ENCODE data around the gene NEK2. TPM values are rescaled to one million over a fixed set of nuclear protein-coding genes. Genes with fewer than 3 reads are reported as not detected.
"Not testable (repeated sequence)": the region's sequence is repeated elsewhere in the genome, so short reads cannot be mapped to it uniquely, and the experiment has no call there.

NEK2 gene
- polyA plus RNA-seq, 3 donors: 19.2 to 22.3 (median 19.3) TPM

GRCh38 chr1:211653293-211653692 is 22.1 kb downstream of the NEK2 start:
- DNase-seq (ENCODE audit: low read depth in 3 of 3, low spot score in 2 of 3): no peak

- DNase-seq (ENCODE audit: low read depth in 3 of 3, low spot score in 2 of 3): no peak
These were observed 23.1 kb downstream of the NEK2 start for GRCh38 chr1:211652371-211652770.

- DNase-seq (ENCODE audit: low read depth in 3 of 3, low spot score in 2 of 3): no peak
These were observed 24.5 kb downstream of the NEK2 start for GRCh38 chr1:211650904-211651303.

- no peak for DNase-seq (ENCODE audit: low read depth in 3 of 3, low spot score in 2 of 3)
These were observed 26.2 kb downstream of the NEK2 start for GRCh38 chr1:211648980-211649934.

- no peak for DNase-seq (ENCODE audit: low read depth in 3 of 3, low spot score in 2 of 3)
These were observed 27.1 kb downstream of the NEK2 start for GRCh38 chr1:211648336-211648735.

GRCh38 chr1:211647711-211648121 is 27.7 kb downstream of the NEK2 start:
- no peak for DNase-seq (ENCODE audit: low read depth in 3 of 3, low spot score in 2 of 3)

DNA sequence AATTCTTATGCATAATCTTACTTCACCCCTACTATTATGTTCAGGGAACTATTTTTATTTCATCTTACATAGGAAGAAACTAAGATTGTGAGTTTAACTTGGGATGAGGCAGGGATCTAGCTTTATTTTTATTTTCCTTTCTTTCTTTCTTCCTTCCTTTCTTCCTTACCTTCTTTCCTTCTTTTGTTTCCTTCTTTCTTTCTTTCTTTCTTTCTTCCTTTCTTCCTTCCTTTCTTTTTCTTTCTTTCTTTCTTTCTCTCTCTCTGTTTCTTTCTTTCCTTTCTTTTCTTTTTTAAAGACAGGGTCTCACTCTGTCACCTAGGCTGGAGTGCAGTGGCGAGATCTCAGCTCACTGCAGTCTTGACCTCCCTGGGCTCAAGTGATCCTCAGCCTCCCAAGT is 28.9 kb downstream of the NEK2 start:
- DNase-seq (ENCODE audit: low read depth in 3 of 3, low spot score in 2 of 3): no peak

GRCh38 chr1:211645601-211646000 is 29.8 kb downstream of the NEK2 start:
- not testable (repeated sequence) for DNase-seq (ENCODE audit: low read depth in 3 of 3, low spot score in 2 of 3)

- DNase-seq (ENCODE audit: low read depth in 3 of 3, low spot score in 2 of 3): no peak
These were observed 30.8 kb downstream of the NEK2 start for GRCh38 chr1:211644653-211645052.

DNA sequence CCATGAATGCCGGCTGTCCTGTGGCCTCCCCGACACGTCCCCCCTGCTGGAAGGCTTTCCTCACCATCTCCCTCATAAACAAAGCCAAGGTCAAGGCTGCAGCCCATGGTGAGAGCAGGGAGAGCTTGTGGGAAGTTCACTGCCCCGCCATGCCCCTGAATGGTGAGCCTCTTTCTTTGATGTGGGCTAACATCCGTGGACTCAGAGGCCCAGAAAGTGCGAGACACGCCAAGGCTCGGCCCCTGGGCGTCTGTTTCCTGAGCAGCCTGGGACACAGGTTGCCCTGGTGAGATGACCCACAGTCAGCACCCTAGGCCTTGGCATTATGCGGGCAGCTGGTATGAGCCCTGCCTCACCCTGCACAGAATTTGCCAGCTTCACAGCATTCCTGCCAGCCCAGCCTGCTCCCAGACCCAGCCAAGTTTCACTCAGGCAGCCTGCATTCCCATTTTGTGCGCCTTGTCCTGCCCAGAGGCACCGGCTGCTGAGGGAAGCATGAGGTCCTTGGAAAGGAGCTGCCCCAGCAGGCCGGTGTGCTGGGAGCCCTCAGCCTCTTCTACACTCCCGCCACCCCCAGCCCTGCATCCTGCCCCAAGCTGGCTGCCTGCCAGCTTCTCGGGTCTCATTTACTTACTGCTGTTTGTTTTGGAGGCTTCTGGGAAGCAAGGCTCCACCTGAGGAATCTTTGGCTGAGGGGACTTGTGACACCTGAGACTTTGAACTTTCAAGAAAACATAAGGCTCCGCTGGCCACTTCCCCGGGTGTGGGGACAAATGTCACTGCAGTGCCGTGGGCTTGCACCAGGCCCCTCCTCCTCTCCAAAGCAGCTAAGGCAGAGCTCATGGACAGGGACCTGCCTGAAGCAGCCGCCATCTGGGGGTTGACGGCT is 31.9 kb downstream of the NEK2 start:
- peak in 2 of 3 donors; percentile 42 to 69 for DNase-seq (ENCODE audit: low read depth in 3 of 3, low spot score in 2 of 3)

GRCh38 chr1:211642870-211643269 is 32.6 kb downstream of the NEK2 start:
- no peak for DNase-seq (ENCODE audit: low read depth in 3 of 3, low spot score in 2 of 3)

DNA sequence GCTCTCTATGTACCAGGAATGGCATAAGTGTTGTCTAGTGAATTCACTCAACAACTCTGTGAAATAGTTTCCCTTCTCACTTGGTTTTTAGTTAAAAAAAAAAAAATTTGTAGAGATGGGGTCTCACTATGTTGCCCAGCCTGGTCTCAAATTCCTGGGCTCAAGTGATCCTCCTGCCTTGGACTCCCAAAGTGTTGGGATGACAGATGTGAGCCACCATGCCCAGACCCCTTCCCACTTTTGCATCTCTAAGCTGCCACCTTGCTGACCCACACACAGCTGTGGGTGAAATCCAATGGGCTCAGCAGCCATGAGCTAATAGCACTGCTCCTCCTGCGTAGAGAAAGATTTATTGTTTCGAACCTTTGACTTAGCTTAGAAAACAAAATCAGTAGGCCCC is 33.5 kb downstream of the NEK2 start:
- DNase-seq (ENCODE audit: low read depth in 3 of 3, low spot score in 2 of 3): no peak

DNA sequence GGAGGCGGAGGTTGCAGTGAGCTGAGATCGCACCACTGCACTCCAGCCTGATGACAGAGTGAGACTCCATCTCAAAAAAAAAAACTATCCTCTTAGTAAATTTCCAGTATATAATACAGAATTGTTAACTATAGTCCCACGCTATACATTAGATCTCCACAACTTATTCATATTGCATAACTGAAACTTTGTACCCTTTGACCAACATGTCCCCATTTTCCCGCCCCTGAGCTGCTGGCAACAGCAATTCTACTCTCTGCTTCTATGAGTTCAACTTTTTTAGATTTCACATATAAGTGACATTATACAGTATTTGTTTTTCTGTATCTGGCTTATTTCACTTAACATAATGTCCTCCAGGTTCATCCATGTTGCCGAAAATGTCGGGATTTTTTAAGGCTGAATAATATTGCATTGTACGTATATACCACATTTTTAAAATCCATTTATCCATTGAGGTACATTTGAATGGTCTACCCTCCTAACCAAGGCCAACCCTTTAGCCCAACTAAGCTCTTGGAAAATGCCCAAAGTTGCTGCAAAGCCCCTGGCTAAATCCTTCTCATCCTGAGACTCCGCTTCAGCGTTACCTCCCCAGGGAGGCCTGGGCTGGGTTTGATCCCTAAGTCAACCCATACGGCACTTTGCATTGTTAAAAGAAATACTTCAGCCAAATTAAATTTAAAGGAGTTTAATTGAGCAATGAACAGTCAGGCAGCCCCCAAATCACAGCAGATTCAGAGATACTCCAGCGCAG is 34.2 kb downstream of the NEK2 start:
- DNase-seq (ENCODE audit: low read depth in 3 of 3, low spot score in 2 of 3): no peak

GRCh38 chr1:211640301-211640630 is 35.2 kb downstream of the NEK2 start:
- no peak for DNase-seq (ENCODE audit: low read depth in 3 of 3, low spot score in 2 of 3)

DNA sequence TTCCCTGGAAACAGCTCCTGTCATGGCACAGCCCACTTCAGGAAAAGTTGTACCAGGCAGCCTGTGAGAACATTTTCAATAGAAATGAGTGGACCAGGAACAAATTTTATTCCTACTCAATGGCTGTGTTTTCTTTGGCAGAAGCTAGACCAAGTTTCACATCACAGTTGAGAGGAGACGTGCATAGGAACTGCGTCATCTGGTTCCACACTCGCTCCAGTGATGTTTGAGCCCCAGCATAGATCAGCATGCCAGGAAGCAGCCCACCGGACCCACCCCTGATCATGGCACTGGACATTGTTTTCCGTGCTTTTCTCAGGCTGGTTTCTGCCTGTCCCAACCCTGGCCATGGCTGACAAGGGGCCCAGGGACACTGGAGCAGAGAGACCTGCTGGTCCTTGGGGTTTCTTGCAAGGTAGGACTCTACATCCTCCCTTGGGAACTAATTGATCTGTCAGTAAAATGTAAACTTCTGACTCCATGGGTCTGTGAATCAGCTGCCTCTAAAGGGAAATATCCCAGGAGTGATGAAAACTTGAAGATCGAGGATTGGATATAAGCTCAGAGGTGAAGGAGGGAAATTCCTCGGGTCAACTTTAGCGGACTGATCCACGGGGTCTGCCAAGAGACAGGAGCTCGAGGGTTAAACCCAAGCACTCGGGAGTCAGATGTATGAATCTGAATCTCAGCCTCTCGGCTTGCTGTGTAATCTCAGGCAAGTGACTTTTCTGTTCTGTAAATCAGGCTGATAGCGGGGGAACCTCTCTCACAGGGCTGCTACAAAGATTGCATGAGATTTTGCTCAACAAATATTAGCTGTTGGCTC is 35.7 kb downstream of the NEK2 start:
- DNase-seq (ENCODE audit: low read depth in 3 of 3, low spot score in 2 of 3): no peak

DNA sequence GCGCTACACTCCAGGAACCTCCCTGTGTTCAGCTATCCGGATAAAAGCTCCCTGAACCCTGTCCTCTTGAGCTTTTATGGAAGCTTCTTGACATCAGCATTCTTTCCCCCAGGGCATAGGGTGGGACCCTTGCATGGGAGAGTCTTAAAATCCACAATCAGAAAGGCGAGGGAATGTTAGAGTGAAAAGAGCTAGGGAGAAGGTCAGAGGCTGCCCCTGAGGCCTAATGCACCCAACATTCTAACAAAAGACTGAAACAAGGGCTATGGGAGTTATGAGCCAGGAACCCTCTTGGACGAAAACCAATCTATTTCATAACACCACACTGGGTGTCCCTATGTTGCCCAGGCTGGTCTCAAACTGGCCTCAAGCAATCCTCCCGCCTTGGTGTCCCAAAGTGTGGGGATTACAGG is 36.7 kb downstream of the NEK2 start:
- no peak for DNase-seq (ENCODE audit: low read depth in 3 of 3, low spot score in 2 of 3)

GRCh38 chr1:211638246-211638645 is 37.2 kb downstream of the NEK2 start:
- DNase-seq (ENCODE audit: low read depth in 3 of 3, low spot score in 2 of 3): no peak

DNA sequence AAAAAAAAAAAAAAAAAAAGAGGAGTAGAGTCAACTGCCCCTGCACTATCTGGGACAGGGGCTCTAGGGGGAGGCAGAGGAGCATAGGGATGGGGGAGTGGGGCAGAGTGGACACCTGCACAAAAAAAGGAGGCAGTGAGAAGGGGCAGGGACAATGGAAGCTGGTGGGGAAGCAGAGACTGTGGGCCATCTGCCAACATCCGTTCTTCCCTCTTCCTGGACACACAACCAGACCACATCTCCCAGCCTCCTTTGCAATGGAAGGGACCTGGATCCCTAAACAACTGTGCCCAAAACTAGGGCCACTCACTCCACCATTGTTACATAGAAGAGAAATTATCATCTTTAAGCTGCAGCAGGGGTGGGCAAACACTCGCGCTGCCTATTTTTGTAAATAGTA is 38.4 kb downstream of the NEK2 start:
- DNase-seq (ENCODE audit: low read depth in 3 of 3, low spot score in 2 of 3): no peak

DNA sequence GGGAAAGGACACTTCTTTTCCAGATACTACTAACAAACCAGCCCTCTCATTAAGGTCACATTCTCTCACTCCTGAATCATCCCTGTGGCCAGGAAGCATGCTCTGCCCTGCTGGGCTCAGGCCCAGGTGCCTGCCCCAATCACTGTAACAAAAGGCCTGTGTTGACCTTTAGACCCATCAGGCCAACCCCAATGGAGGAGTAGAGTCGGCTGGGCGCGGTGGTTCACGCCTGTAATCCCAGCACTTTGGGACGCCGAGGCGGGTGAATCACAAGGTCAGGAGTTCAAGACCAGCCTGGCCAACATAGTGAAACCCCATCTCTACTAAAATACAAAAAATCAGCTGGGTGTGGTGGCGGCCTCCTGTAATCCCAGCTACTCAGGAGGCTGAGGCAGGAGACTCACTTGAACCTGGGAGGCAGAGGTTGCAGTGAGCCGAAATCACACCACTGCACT is 38.8 kb downstream of the NEK2 start:
- not testable (repeated sequence) for DNase-seq (ENCODE audit: low read depth in 3 of 3, low spot score in 2 of 3)
